ENCODE data around the gene TYR. TPM values are rescaled to one million over a fixed set of nuclear protein-coding genes. Genes with fewer than 3 reads are reported as not detected.
"Not testable (repeated sequence)": the region's sequence is repeated elsewhere in the genome, so short reads cannot be mapped to it uniquely, and the experiment has no call there.

Gene TYR
- polyA plus RNA-seq, 1 donor from 2014 or later, result not detected

- H3K4me3 Mint-ChIP-seq, H3K9me3 Mint-ChIP-seq, H3K4me1 Mint-ChIP-seq, H3K27ac Mint-ChIP-seq, H3K27me3 Mint-ChIP-seq, H3K36me3 Mint-ChIP-seq: not testable (repeated sequence)
Measured at GRCh38 chr11:89295023-89295422, 117.3 kb downstream of the TYR start.

DNA sequence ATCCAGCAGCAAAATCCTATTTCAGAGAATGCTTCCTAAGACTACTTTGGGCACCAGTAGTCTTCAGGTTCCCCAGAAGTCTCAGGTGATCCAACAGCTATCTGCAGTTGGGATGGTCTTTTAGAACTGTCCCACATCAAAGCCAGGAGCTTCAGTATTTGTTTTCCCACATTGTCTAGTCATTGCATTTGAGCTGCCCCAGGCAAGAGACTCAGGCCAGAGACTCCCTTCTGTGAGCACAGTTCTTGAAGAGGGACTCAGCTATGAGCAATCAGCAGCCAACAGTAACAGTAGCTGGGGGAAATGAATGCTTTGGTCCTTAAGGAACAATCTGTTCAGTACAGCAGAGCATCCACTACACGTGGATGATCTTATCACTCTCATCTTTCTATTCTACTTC is 125.4 kb downstream of the TYR start:
- not testable (repeated sequence) for H3K27me3 Mint-ChIP-seq, H3K36me3 Mint-ChIP-seq, H3K27ac Mint-ChIP-seq, H3K4me1 Mint-ChIP-seq, H3K4me3 Mint-ChIP-seq
- peaks cover 2 to 13% (median 4%) of the 10 kb centered on the region in 3 donors for H3K9me3 Mint-ChIP-seq

DNA sequence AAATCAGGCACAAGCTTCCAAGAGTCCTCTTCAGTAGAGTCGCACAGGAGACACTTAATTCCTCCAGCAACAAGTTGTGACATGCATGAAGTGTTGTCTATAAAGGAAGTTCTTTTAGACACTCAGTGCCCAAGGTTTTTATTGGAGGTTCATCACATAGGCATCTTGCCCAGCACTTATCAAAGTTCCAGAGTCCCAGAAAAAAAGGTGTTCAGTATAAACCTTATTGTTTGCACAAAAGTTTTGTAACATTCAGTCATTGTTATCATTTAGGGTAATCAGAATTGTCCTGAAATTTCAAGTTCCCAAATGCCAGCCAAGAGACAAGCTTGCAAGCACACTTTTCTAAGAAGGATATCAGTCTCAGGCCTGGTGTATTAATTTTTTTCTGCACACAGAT is 130.6 kb downstream of the TYR start:
- not testable (repeated sequence) for H3K27me3 Mint-ChIP-seq, H3K36me3 Mint-ChIP-seq, H3K4me3 Mint-ChIP-seq, H3K27ac Mint-ChIP-seq, H3K4me1 Mint-ChIP-seq
- peaks cover 0 to 11% (median 0%) of the 10 kb centered on the region in 3 donors for H3K9me3 Mint-ChIP-seq

GRCh38 chr11:89309321-89309985 is 131.8 kb downstream of the TYR start:
- H3K4me1 Mint-ChIP-seq, H3K4me3 Mint-ChIP-seq, H3K36me3 Mint-ChIP-seq: not testable (repeated sequence)

DNA sequence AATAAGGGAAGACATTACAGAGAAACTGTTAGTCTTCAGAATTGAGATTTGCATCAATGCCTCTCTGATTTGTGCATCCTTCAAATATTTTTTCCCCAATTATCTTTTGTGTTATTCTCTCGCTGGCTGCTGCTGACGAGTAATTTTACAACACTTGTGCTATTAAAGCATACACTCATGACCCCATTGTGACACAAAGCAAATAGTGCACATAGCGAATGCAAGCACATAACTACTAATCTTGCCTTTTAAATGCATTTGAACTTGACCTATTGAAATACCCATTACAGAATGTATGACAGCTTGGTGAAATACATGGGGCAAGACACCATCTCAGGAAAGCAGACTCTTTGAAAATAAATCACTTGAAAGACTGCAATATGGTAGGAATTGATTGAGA is 132.9 kb downstream of the TYR start:
- not testable (repeated sequence) for H3K4me3 Mint-ChIP-seq, H3K27ac Mint-ChIP-seq, H3K27me3 Mint-ChIP-seq, H3K36me3 Mint-ChIP-seq, H3K4me1 Mint-ChIP-seq
- H3K9me3 Mint-ChIP-seq, result peaks cover 0 to 11% (median 0%) of the 10 kb centered on the region in 3 donors

More at GRCh38 chr11:89309321-89309985, 131.8 kb downstream of the TYR start:
- H3K27me3 Mint-ChIP-seq, H3K27ac Mint-ChIP-seq: not testable (repeated sequence)
- H3K9me3 Mint-ChIP-seq, result peaks cover 0 to 11% (median 0%) of the 10 kb centered on the region in 3 donors

GRCh38 chr11:89321401-89321800 is 143.7 kb downstream of the TYR start:
- Mint-ChIP-seq H3K9me3 (peaks cover 0 to 1% (median 0%) of the 10 kb centered on the region in 3 donors), H3K27me3 (no peaks in the 10 kb centered on the region), H3K27ac (no peak overlapping the region), H3K4me1 (no peaks in the 10 kb centered on the region), H3K36me3 (peaks cover 1% of the 10 kb centered on the region), H3K4me3 (no peak overlapping the region)

DNA sequence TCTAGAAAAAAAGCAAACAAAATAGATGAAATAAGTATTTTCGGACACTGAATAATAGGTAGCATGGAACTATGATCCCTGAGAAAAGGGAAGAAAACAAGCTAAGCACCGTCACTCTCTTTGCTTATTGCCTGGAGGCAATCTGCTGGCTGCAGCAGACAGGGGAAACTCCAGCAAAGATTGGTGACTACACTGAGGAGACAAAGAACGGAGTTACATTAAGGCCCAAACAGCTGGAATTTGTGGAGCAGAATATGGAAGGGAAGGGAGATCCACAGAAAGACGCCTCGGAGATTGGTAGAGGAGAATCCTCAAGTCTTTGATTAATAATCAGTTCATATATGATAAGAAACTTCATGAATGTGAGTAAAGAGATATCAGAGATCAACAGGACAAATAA is 150.2 kb downstream of the TYR start:
- H3K36me3 Mint-ChIP-seq, result no peaks in the 10 kb centered on the region
- no peaks in the 10 kb centered on the region for H3K4me1 Mint-ChIP-seq
- H3K27me3 Mint-ChIP-seq, result no peaks in the 10 kb centered on the region
- no peaks in the 10 kb centered on the region for H3K9me3 Mint-ChIP-seq
- no peak overlapping the region for H3K4me3 Mint-ChIP-seq
- H3K27ac Mint-ChIP-seq, result no peak overlapping the region

DNA sequence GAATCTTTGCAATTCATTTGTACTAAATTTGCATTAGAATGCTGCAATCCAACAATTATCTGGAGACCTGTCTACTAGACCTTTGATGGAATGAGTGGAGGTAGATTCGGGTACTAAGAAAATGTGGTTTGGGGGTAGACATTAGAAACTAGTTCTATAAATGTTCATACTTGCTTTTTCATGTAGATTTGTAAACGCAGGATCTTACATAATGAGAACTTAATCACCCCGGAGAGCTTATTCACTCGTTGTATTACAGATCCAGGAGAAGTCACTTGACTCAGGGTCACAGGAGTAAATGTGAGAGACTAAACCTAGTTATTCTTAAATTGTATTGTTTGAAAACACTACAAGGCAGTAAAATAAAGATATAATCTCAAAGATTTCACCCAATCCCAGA is 154.3 kb downstream of the TYR start:
- H3K4me1 Mint-ChIP-seq, H3K4me3 Mint-ChIP-seq, H3K27me3 Mint-ChIP-seq, H3K9me3 Mint-ChIP-seq, H3K27ac Mint-ChIP-seq, H3K36me3 Mint-ChIP-seq: not testable (repeated sequence)

- not testable (repeated sequence) for H3K27me3 Mint-ChIP-seq, H3K36me3 Mint-ChIP-seq, H3K4me1 Mint-ChIP-seq, H3K27ac Mint-ChIP-seq, H3K9me3 Mint-ChIP-seq, H3K4me3 Mint-ChIP-seq
Measured at GRCh38 chr11:89333704-89334103, 156.0 kb downstream of the TYR start.

DNA sequence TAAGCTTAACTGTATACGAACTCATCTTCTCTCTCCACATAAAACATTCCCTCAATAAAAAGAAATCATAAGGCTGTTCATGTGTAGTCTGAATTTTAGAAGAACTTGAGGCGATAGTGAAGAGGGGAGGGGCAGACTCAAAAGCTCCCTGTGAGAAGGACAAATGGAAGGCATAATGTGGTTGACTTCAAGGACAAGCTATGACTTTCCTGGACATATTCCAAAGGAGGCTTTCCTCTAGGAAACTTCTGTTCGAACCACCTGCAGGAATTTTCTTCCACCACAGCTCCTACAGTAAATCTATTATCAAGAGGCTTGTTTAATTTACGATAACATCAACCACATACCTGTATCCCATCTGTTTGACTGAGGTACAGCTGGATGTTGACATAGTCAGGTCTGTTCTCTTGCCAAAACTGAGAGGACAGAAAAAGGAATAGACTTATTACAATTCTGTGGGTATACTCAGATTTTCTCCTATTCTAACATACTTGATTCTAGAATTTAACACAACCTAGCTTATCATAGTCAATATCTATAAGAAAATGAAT is 159.5 kb downstream of the TYR start:
- H3K9me3 Mint-ChIP-seq, H3K4me1 Mint-ChIP-seq, H3K27ac Mint-ChIP-seq, H3K36me3 Mint-ChIP-seq, H3K4me3 Mint-ChIP-seq, H3K27me3 Mint-ChIP-seq: not testable (repeated sequence)

DNA sequence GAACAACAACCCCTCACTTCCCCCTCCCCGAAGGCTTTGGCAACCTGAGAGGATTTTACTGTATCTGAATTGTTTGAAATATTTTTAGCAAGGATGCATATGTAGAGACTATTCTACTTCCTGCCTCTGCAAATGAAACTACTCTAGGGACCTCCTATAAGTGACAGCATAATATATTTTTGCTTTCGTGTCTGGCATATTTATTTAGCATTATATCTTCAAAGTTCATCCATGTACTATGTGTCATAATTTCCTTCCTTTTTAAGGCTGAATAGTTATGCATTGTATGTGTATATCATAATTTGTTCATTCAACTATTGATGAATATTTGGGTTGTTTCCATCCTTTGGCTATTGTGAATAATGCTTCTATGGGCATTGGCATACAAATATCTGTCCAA is 160.4 kb downstream of the TYR start:
- not testable (repeated sequence) for H3K4me1 Mint-ChIP-seq, H3K4me3 Mint-ChIP-seq, H3K9me3 Mint-ChIP-seq, H3K27me3 Mint-ChIP-seq, H3K27ac Mint-ChIP-seq, H3K36me3 Mint-ChIP-seq

DNA sequence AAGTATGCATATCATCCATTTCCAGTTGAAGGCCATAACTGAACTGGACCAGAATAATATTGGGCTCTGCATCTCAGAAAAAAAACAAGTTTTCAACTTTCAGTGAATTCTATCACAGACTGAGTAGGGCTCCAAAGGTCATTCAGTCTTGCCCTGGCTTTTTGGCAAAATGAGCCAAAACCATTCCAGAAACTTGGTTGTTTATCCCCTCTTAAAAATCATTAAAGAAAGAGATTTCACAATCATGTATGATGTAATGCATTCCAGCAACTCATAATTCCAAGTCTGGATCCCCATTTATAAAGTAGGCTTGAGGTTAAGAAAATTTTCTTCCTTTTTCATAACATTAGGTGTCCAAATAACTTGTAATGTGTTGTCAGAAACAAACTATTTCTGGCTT is 162.8 kb downstream of the TYR start:
- H3K27me3 Mint-ChIP-seq, H3K27ac Mint-ChIP-seq, H3K4me3 Mint-ChIP-seq, H3K9me3 Mint-ChIP-seq, H3K4me1 Mint-ChIP-seq, H3K36me3 Mint-ChIP-seq: not testable (repeated sequence)

DNA sequence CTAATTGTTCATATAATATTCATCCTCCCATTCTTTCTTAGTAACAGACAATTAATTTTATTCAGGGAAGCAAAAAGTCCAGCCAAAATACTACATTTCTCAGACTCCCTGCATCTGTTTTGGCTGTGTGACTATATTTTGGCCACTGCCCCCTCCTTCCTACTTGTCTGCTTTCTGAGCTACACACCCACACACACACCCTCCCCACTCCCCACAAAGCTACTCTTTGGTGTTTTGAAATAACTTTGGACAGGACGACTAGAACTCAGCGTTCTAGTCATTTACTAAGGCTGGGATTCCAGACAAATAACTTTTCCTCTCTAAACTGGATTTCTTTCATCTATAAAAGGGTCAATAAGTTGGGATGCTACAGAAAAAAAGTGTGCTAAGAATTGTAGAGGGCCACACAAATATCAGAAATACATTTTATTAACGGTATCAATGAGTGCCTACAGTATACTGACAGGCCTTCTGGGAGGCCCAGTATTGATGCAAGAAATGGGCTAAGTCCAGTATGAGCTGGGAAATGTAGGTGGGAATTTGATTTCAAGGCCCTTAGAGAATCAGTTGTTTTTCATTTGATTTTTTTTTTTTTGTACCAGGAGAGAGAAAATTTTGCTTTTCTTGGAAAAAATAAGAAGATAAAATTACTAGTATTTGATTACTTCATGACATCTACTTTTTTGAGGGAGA is 165.4 kb downstream of the TYR start:
- H3K27ac Mint-ChIP-seq, H3K27me3 Mint-ChIP-seq, H3K9me3 Mint-ChIP-seq, H3K4me1 Mint-ChIP-seq, H3K36me3 Mint-ChIP-seq, H3K4me3 Mint-ChIP-seq: not testable (repeated sequence)

All from IgD-negative memory B cell (primary cell).